ENCODE measurements around the gene PTX4.

GRCh38 chr16:1488619-1489018, at the start of gene PTX4:
- no peak for TF ChIP-seq POLR2A (IDR thresholded peaks at IDR 0.05)
- TF ChIP-seq CTCF (IDR thresholded peaks at IDR 0.05), result no peak

Measured in gastroesophageal sphincter (tissue), 3 donors.